Nephron (organoid): ENCODE measurements around the gene LCK.

Source experiments
- H3K27ac Mint-ChIP-seq, 3 experiments: 2 replicates each; pipeline ENCODE4 v1.8.0; 2020; ENCODE audit warnings: mixed read lengths in 3 of 3, mild to moderate bottlenecking in 2 of 3, moderate library complexity in 1 of 3
- H3K27me3 Mint-ChIP-seq: 2 replicates; pipeline ENCODE4 v1.8.0; 2021; ENCODE audit warnings: low read depth, mild to moderate bottlenecking, moderate library complexity, mixed read lengths
- H3K36me3 Mint-ChIP-seq: 2 replicates; pipeline ENCODE4 v1.8.0; 2020; ENCODE audit warnings: low read depth, mixed read lengths
- H3K4me1 Mint-ChIP-seq: 2 replicates; pipeline ENCODE4 v1.8.0; 2020; ENCODE audit warnings: mixed read lengths
- H3K4me3 Mint-ChIP-seq, 3 experiments: 2 replicates each; pipeline ENCODE4 v1.8.0; 2020; ENCODE audit warnings: mild to moderate bottlenecking in 3 of 3, mixed read lengths in 3 of 3, moderate library complexity in 2 of 3
- H3K9me3 Mint-ChIP-seq: 2 replicates; pipeline ENCODE4 v1.8.0; 2020; ENCODE audit warnings: mixed read lengths
- TF ChIP-seq, protein P1 (sequence below), 3 experiments: fragments of 200-600 bp; sonication (generic); IDR thresholded peaks; one replicate each; pipeline ENCODE4 v1.5.0; 2021; ENCODE audit warnings: antibody characterized with exemption in 3 of 3; ENCODE audit not compliant: unreplicated experiment in 3 of 3

LCK gene

GRCh38 chr1:32221980-32222755, 28.9 kb upstream of the LCK start, which contains the start of the genes EIF3I and TMEM234:
TSS of gene EIF3I (plus strand) at chr1:32222407. CDS start at chr1:32222442, 35 bp downstream.
TSS of gene TMEM234 (minus strand) at chr1:32222353. CDS start at chr1:32222322, 31 bp downstream.
- H3K36me3 Mint-ChIP-seq, result peaks cover 30% of the 10 kb centered on the region
- no peaks in the 10 kb centered on the region for H3K9me3 Mint-ChIP-seq
- H3K27me3 Mint-ChIP-seq, result peaks cover 4% of the 10 kb centered on the region
- H3K4me3 Mint-ChIP-seq, result peak within 1 kb of the TSS; percentile 98 to 99 (median 99)
- peak within 1 kb of the TSS; percentile 92 to 94 (median 92) for H3K27ac Mint-ChIP-seq
- TF ChIP-seq, protein P1, sequence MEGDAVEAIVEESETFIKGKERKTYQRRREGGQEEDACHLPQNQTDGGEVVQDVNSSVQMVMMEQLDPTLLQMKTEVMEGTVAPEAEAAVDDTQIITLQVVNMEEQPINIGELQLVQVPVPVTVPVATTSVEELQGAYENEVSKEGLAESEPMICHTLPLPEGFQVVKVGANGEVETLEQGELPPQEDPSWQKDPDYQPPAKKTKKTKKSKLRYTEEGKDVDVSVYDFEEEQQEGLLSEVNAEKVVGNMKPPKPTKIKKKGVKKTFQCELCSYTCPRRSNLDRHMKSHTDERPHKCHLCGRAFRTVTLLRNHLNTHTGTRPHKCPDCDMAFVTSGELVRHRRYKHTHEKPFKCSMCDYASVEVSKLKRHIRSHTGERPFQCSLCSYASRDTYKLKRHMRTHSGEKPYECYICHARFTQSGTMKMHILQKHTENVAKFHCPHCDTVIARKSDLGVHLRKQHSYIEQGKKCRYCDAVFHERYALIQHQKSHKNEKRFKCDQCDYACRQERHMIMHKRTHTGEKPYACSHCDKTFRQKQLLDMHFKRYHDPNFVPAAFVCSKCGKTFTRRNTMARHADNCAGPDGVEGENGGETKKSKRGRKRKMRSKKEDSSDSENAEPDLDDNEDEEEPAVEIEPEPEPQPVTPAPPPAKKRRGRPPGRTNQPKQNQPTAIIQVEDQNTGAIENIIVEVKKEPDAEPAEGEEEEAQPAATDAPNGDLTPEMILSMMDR (IDR thresholded peaks at IDR 0.05; ENCODE audit: unreplicated experiment in 3 of 3), result no peak
- peaks cover 27% of the 10 kb centered on the region for H3K4me1 Mint-ChIP-seq

- Mint-ChIP-seq H3K27ac (peak overlapping the region in 2 of 3 experiments; percentile 31 to 55), H3K4me1 (peaks cover 27% of the 10 kb centered on the region), H3K27me3 (peaks cover 4% of the 10 kb centered on the region), H3K4me3 (peak overlapping the region; percentile 98 to 99 (median 99)), H3K36me3 (peaks cover 39% of the 10 kb centered on the region), H3K9me3 (no peaks in the 10 kb centered on the region)
- TF ChIP-seq, protein P1 (IDR thresholded peaks at IDR 0.05; ENCODE audit: unreplicated experiment in 3 of 3), result no peak
These were observed 27.4 kb upstream of the LCK start for GRCh38 chr1:32223683-32224082.

GRCh38 chr1:32224285-32224684, 26.8 kb upstream of the LCK start:
- Mint-ChIP-seq H3K27me3 (peaks cover 4% of the 10 kb centered on the region), H3K27ac (peak overlapping the region in 2 of 3 experiments; percentile 31 to 55), H3K4me3 (peak overlapping the region; percentile 83 to 99 (median 98)), H3K9me3 (no peaks in the 10 kb centered on the region), H3K4me1 (peaks cover 27% of the 10 kb centered on the region), H3K36me3 (peaks cover 45% of the 10 kb centered on the region)
- TF ChIP-seq, protein P1 (IDR thresholded peaks at IDR 0.05; ENCODE audit: unreplicated experiment in 3 of 3), result no peak

GRCh38 chr1:32228771-32229170, 22.3 kb upstream of the LCK start:
- TF ChIP-seq, protein P1 (IDR thresholded peaks at IDR 0.05; ENCODE audit: unreplicated experiment in 3 of 3), result no peak
- no peaks in the 10 kb centered on the region for H3K9me3 Mint-ChIP-seq
- H3K4me1 Mint-ChIP-seq, result peaks cover 7% of the 10 kb centered on the region
- no peak overlapping the region for H3K4me3 Mint-ChIP-seq
- peaks cover 48% of the 10 kb centered on the region for H3K36me3 Mint-ChIP-seq
- H3K27me3 Mint-ChIP-seq, result no peaks in the 10 kb centered on the region
- no peak overlapping the region for H3K27ac Mint-ChIP-seq

DNA sequence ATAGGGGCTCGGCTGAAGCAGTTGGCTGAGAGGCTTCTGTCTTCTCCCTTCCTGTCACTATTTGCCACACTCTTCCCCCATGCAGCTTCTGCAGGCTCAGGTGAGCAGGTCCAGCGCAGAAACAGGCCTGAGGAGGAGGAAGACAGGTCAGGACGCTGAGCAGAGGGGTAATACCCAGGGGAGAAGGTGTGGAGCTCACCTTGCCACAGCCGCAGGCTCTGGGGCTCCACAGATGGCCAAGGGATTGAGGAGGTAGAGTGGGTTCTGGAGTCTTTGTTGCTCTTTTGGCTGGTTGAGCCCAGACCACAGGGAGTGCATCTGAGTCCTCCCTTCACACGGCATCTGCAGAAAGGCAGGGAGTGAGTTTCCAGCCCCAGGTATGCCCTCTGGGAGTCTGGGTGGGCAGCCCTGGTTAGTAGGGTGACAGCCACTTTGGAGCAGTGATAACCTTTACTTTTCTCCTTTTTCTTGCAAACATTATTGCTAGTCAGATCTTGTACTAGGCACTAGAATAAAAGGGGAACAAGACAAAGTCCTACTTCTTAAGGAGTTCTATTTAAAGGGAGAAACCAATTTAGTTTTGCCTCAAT, 19.1 kb upstream of the LCK start:
- TF ChIP-seq, protein P1 (IDR thresholded peaks at IDR 0.05; ENCODE audit: unreplicated experiment in 3 of 3), result no peak
- no peaks in the 10 kb centered on the region for H3K4me1 Mint-ChIP-seq
- peaks cover 37% of the 10 kb centered on the region for H3K36me3 Mint-ChIP-seq
- no peaks in the 10 kb centered on the region for H3K27me3 Mint-ChIP-seq
- no peak overlapping the region for H3K27ac Mint-ChIP-seq
- H3K4me3 Mint-ChIP-seq, result no peak overlapping the region
- no peaks in the 10 kb centered on the region for H3K9me3 Mint-ChIP-seq
